WTC11 (cell line): ENCODE results near the gene NT5C3B. TPM values are rescaled to one million over a fixed set of nuclear protein-coding genes. Genes with fewer than 3 reads are reported as not detected.

Source experiments
- ATAC-seq: fragments of 200-7000 bp; cut with Tn5 transposase; 2 replicates; pipeline ENCODE4 v1.10.0; 2021; ENCODE audit warnings: mild to moderate bottlenecking, moderate library complexity
- CTCF ChIA-PET: fragments of 300-600 bp; sonication (Branson Sonifier 250); formaldehyde crosslinking; loops from one replicate; lab custom pipeline; 2021; ENCODE audit warnings: antibody characterized with exemption; lab: Charles Lee
- POLR2A ChIA-PET: fragments of 350-600 bp; sonication (Branson Sonifier 250); formaldehyde crosslinking; loops from one replicate; lab custom pipeline; 2021; ENCODE audit warnings: antibody characterized with exemption; lab: Charles Lee
- DNase-seq: peaks from one replicate; pipeline ENCODE4 v3.0.0; 2021; ENCODE audit warnings: low spot score
- H3K27ac Mint-ChIP-seq: 2 replicates; pipeline ENCODE4 v1.8.0; 2021; ENCODE audit warnings: mixed read lengths
- H3K27me3 Mint-ChIP-seq: 2 replicates; pipeline ENCODE4 v1.8.0; 2021; ENCODE audit warnings: low read depth, mild to moderate bottlenecking, moderate library complexity, mixed read lengths
- H3K36me3 Mint-ChIP-seq: 2 replicates; pipeline ENCODE4 v1.8.0; 2021; ENCODE audit warnings: mixed read lengths
- H3K4me1 Mint-ChIP-seq: 2 replicates; pipeline ENCODE4 v1.8.0; 2022; ENCODE audit warnings: mixed read lengths
- H3K4me3 Mint-ChIP-seq: 2 replicates; pipeline ENCODE4 v1.8.0; 2021; ENCODE audit warnings: mild to moderate bottlenecking, moderate library complexity, mixed read lengths
- H3K9me3 Mint-ChIP-seq: 2 replicates; pipeline ENCODE4 v1.8.0; 2021; ENCODE audit warnings: mixed read lengths
- ATF1 ChIP-seq: sonication (generic); formaldehyde crosslinking; IDR thresholded peaks from 2 replicates; pipeline ENCODE4 v1.8.1; 2023; ENCODE audit warnings: mild to moderate bottlenecking, moderate library complexity, missing genetic modification reagents
- FOXK1 ChIP-seq: sonication (generic); formaldehyde crosslinking; IDR thresholded peaks from 2 replicates; pipeline ENCODE4 v1.8.0; 2022; ENCODE audit warnings: mild to moderate bottlenecking, moderate library complexity, missing genetic modification reagents
- NR1H2 ChIP-seq: sonication (generic); formaldehyde crosslinking; IDR thresholded peaks from 2 replicates; pipeline ENCODE4 v1.9.0; 2021; ENCODE audit warnings: mild to moderate bottlenecking, moderate library complexity, missing genetic modification reagents
- OVOL2 ChIP-seq: fragments of 250-450 bp; sonication (Bioruptor Pico); IDR thresholded peaks from 2 replicates; pipeline ENCODE4 v1.9.0; 2021; ENCODE audit warnings: mild to moderate bottlenecking, borderline replicate concordance
- TEAD1 ChIP-seq: sonication (generic); formaldehyde crosslinking; IDR thresholded peaks from 2 replicates; pipeline ENCODE4 v1.8.0; 2022; ENCODE audit warnings: mild to moderate bottlenecking, missing genetic modification reagents
- TEAD4 ChIP-seq: sonication (generic); formaldehyde crosslinking; IDR thresholded peaks from 2 replicates; pipeline ENCODE4 v1.8.0; 2022; ENCODE audit warnings: mild to moderate bottlenecking, missing genetic modification reagents
- ZNF263 ChIP-seq: sonication (generic); formaldehyde crosslinking; IDR thresholded peaks from 2 replicates; pipeline ENCODE4 v1.8.1; 2022; ENCODE audit warnings: low read depth, mild to moderate bottlenecking, moderate library complexity, missing genetic modification reagents
- ZNF416 ChIP-seq: fragments of 250-450 bp; sonication (Bioruptor Pico); IDR thresholded peaks from 2 replicates; pipeline ENCODE4 v1.9.0; 2021; ENCODE audit warnings: mild to moderate bottlenecking, inconsistent platforms
- ZNF671 ChIP-seq: fragments of 250-450 bp; sonication (Bioruptor Pico); IDR thresholded peaks from 2 replicates; pipeline ENCODE4 v1.8.0; 2021; ENCODE audit warnings: mild to moderate bottlenecking
- total RNA-seq: library from RNA; stranded (reverse); gene quantifications from 3 replicates; pipeline ENCODE4 v1.2.3, GENCODE V29; 2021
- TF ChIP-seq, protein P1 (sequence below): sonication (generic); formaldehyde crosslinking; IDR thresholded peaks from 2 replicates; pipeline ENCODE4 v1.8.0; 2023; ENCODE audit warnings: mild to moderate bottlenecking, missing genetic modification reagents
- TF ChIP-seq, protein P2 (sequence below): sonication (generic); formaldehyde crosslinking; IDR thresholded peaks from 2 replicates; pipeline ENCODE4 v1.8.1; 2023; ENCODE audit warnings: mild to moderate bottlenecking, missing genetic modification reagents, moderate library complexity
- TF ChIP-seq, protein P3 (sequence below): sonication (generic); formaldehyde crosslinking; IDR thresholded peaks from 2 replicates; pipeline ENCODE4 v1.8.1; 2022; ENCODE audit warnings: missing genetic modification reagents, borderline replicate concordance
- TF ChIP-seq, protein P4 (sequence below): sonication (generic); formaldehyde crosslinking; IDR thresholded peaks from 2 replicates; pipeline ENCODE4 v1.8.0; 2022; ENCODE audit warnings: mild to moderate bottlenecking, missing genetic modification reagents
- TF ChIP-seq, protein P5 (sequence below): sonication (generic); formaldehyde crosslinking; IDR thresholded peaks from 2 replicates; pipeline ENCODE4 v1.8.0; 2022; ENCODE audit warnings: mild to moderate bottlenecking, missing genetic modification reagents
- TF ChIP-seq, protein P6 (sequence below): sonication (generic); formaldehyde crosslinking; IDR thresholded peaks from 2 replicates; pipeline ENCODE4 v1.8.0; 2023; ENCODE audit warnings: missing genetic modification reagents, mild to moderate bottlenecking, borderline replicate concordance
- TF ChIP-seq, protein P7 (sequence below): sonication (generic); formaldehyde crosslinking; IDR thresholded peaks from 2 replicates; pipeline ENCODE4 v1.8.1; 2023; ENCODE audit warnings: mild to moderate bottlenecking, missing genetic modification reagents, borderline replicate concordance

Gene NT5C3B
- total RNA-seq, 1 experiment from 2014 or later: 58.1 TPM

DNA sequence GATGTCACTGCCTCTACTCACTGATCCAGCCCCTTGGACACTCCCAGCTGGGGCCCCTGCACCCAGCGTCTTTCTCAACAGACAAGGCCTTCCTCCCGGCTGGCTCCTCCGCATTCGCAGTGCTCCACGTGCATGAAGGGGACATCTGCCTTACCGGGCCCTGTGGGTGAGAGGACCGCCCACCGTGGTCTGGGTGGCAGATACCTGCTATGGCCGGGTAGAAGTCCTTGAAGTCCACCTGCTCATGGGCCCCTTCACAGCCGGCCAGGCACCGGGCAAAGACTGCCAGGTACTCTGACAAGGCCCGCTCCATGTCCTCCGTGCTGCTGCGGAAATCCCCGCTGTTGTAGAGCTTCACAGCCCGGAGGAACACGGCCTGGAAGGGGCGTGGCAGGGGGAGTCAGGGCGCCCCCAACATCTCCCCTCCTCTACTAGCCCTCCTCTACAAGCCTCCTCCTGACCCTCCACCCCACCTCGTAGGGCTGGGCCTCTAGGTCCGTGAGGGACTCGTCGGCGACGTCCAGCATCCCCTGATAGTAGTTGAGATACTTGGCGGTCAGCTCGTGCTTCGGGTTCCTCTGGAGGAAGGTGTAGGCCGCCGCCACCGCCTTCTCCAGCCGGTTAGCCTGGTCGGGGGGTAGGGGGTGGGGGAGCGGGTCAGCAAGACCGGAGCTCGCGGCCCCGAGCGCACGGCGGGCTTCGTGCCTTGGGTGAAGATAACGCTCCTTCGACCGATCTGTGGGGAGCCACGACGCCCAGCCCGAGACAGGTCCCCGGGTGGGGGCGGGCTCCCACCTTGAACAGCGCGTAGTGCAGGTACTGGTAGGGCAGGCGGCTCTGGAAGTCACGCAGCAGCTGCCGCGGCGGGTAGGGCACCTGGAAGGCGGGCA, 25.1 kb downstream of the NT5C3B start:
- TF ChIP-seq, protein P1, sequence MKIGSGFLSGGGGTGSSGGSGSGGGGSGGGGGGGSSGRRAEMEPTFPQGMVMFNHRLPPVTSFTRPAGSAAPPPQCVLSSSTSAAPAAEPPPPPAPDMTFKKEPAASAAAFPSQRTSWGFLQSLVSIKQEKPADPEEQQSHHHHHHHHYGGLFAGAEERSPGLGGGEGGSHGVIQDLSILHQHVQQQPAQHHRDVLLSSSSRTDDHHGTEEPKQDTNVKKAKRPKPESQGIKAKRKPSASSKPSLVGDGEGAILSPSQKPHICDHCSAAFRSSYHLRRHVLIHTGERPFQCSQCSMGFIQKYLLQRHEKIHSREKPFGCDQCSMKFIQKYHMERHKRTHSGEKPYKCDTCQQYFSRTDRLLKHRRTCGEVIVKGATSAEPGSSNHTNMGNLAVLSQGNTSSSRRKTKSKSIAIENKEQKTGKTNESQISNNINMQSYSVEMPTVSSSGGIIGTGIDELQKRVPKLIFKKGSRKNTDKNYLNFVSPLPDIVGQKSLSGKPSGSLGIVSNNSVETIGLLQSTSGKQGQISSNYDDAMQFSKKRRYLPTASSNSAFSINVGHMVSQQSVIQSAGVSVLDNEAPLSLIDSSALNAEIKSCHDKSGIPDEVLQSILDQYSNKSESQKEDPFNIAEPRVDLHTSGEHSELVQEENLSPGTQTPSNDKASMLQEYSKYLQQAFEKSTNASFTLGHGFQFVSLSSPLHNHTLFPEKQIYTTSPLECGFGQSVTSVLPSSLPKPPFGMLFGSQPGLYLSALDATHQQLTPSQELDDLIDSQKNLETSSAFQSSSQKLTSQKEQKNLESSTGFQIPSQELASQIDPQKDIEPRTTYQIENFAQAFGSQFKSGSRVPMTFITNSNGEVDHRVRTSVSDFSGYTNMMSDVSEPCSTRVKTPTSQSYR: 0 out of 2 replicates have a peak, but pooled peaks have one; percentile 19
- TF ChIP-seq TEAD1 (CRISPR knock-in tag) (no peak), NR1H2 (CRISPR knock-in tag) (no peak), FOXK1 (0 out of 2 replicates have a peak, but pooled peaks have one; percentile 16), ZNF416 (CRISPR knock-in tag) (no peak), ATF1 (CRISPR knock-in tag) (peak; percentile 38; the same call in 1 of the 2 replicates), OVOL2 (CRISPR knock-in tag) (no peak), TEAD4 (CRISPR knock-in tag) (0 out of 2 replicates have a peak, but pooled peaks have one; percentile 4), ZNF263 (peak; percentile 70; the same call in 1 of the 2 replicates), ZNF671 (CRISPR knock-in tag) (no peak)
- TF ChIP-seq, protein P2, sequence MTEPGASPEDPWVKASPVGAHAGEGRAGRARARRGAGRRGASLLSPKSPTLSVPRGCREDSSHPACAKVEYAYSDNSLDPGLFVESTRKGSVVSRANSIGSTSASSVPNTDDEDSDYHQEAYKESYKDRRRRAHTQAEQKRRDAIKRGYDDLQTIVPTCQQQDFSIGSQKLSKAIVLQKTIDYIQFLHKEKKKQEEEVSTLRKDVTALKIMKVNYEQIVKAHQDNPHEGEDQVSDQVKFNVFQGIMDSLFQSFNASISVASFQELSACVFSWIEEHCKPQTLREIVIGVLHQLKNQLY: no peak
- TF ChIP-seq, protein P3, sequence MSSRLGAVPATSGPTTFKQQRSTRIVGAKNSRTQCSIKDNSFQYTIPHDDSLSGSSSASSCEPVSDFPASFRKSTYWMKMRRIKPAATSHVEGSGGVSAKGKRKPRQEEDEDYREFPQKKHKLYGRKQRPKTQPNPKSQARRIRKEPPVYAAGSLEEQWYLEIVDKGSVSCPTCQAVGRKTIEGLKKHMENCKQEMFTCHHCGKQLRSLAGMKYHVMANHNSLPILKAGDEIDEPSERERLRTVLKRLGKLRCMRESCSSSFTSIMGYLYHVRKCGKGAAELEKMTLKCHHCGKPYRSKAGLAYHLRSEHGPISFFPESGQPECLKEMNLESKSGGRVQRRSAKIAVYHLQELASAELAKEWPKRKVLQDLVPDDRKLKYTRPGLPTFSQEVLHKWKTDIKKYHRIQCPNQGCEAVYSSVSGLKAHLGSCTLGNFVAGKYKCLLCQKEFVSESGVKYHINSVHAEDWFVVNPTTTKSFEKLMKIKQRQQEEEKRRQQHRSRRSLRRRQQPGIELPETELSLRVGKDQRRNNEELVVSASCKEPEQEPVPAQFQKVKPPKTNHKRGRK (CRISPR knock-in tag): no peak
- TF ChIP-seq, protein P4, sequence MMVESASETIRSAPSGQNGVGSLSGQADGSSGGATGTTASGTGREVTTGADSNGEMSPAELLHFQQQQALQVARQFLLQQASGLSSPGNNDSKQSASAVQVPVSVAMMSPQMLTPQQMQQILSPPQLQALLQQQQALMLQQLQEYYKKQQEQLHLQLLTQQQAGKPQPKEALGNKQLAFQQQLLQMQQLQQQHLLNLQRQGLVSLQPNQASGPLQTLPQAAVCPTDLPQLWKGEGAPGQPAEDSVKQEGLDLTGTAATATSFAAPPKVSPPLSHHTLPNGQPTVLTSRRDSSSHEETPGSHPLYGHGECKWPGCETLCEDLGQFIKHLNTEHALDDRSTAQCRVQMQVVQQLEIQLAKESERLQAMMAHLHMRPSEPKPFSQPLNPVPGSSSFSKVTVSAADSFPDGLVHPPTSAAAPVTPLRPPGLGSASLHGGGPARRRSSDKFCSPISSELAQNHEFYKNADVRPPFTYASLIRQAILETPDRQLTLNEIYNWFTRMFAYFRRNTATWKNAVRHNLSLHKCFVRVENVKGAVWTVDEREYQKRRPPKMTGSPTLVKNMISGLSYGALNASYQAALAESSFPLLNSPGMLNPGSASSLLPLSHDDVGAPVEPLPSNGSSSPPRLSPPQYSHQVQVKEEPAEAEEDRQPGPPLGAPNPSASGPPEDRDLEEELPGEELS (CRISPR knock-in tag): 0 out of 2 replicates have a peak, but pooled peaks have one; percentile 17
- TF ChIP-seq, protein P5, sequence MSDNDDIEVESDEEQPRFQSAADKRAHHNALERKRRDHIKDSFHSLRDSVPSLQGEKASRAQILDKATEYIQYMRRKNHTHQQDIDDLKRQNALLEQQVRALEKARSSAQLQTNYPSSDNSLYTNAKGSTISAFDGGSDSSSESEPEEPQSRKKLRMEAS: peak; percentile 69
- TF ChIP-seq, protein P6, sequence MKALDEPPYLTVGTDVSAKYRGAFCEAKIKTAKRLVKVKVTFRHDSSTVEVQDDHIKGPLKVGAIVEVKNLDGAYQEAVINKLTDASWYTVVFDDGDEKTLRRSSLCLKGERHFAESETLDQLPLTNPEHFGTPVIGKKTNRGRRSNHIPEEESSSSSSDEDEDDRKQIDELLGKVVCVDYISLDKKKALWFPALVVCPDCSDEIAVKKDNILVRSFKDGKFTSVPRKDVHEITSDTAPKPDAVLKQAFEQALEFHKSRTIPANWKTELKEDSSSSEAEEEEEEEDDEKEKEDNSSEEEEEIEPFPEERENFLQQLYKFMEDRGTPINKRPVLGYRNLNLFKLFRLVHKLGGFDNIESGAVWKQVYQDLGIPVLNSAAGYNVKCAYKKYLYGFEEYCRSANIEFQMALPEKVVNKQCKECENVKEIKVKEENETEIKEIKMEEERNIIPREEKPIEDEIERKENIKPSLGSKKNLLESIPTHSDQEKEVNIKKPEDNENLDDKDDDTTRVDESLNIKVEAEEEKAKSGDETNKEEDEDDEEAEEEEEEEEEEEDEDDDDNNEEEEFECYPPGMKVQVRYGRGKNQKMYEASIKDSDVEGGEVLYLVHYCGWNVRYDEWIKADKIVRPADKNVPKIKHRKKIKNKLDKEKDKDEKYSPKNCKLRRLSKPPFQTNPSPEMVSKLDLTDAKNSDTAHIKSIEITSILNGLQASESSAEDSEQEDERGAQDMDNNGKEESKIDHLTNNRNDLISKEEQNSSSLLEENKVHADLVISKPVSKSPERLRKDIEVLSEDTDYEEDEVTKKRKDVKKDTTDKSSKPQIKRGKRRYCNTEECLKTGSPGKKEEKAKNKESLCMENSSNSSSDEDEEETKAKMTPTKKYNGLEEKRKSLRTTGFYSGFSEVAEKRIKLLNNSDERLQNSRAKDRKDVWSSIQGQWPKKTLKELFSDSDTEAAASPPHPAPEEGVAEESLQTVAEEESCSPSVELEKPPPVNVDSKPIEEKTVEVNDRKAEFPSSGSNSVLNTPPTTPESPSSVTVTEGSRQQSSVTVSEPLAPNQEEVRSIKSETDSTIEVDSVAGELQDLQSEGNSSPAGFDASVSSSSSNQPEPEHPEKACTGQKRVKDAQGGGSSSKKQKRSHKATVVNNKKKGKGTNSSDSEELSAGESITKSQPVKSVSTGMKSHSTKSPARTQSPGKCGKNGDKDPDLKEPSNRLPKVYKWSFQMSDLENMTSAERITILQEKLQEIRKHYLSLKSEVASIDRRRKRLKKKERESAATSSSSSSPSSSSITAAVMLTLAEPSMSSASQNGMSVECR: 0 out of 2 replicates have a peak, but pooled peaks have one; percentile 50
- TF ChIP-seq, protein P7, sequence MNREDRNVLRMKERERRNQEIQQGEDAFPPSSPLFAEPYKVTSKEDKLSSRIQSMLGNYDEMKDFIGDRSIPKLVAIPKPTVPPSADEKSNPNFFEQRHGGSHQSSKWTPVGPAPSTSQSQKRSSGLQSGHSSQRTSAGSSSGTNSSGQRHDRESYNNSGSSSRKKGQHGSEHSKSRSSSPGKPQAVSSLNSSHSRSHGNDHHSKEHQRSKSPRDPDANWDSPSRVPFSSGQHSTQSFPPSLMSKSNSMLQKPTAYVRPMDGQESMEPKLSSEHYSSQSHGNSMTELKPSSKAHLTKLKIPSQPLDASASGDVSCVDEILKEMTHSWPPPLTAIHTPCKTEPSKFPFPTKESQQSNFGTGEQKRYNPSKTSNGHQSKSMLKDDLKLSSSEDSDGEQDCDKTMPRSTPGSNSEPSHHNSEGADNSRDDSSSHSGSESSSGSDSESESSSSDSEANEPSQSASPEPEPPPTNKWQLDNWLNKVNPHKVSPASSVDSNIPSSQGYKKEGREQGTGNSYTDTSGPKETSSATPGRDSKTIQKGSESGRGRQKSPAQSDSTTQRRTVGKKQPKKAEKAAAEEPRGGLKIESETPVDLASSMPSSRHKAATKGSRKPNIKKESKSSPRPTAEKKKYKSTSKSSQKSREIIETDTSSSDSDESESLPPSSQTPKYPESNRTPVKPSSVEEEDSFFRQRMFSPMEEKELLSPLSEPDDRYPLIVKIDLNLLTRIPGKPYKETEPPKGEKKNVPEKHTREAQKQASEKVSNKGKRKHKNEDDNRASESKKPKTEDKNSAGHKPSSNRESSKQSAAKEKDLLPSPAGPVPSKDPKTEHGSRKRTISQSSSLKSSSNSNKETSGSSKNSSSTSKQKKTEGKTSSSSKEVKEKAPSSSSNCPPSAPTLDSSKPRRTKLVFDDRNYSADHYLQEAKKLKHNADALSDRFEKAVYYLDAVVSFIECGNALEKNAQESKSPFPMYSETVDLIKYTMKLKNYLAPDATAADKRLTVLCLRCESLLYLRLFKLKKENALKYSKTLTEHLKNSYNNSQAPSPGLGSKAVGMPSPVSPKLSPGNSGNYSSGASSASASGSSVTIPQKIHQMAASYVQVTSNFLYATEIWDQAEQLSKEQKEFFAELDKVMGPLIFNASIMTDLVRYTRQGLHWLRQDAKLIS (CRISPR knock-in tag): no peak
- Mint-ChIP-seq H3K27me3 (peaks cover 7% of the 10 kb centered on the region), H3K27ac (no peak overlapping the region), H3K4me1 (peaks cover 24% of the 10 kb centered on the region), H3K4me3 (peak overlapping the region; percentile 98), H3K36me3 (peaks cover 17% of the 10 kb centered on the region), H3K9me3 (no peaks in the 10 kb centered on the region)
- ChIA-PET CTCF (interaction anchor here (0.6 to 4.6 kb wide), 34 partner anchors 8 to 262 kb away, joined by 3 to 91 read pairs (median 5); partner anchors contain the start of genes ACLY, JUP and KLHL11), POLR2A (interaction anchor here (0.5 to 4.3 kb wide), 7 partner anchors 9 to 1522 kb away, joined by 3 to 62 read pairs (median 7); partner anchors contain the start of genes JUP and KLHL11)
- DNase-seq (peak; percentile 57), ATAC-seq (peak; percentile 1)
